K562 (cell line): ENCODE measurements around the gene SLC22A4. TPM values are rescaled to one million over a fixed set of nuclear protein-coding genes. Genes with fewer than 3 reads are reported as not detected.

Experiments used
- ATAC-seq: fragments of 200-7000 bp; cut with Tn5 transposase; 3 replicates; pipeline ENCODE4 v1.9.1; 2020; ENCODE audit warnings: moderate library complexity
- BruUV-seq: library from RNA; stranded (reverse); fragments of 400-500 nt; replicated peaks from 2 replicates; lab custom pipeline; 2021; lab: Mats Ljungman, UMichigan
- CTCF ChIA-PET: fragments of 300-600 bp; formaldehyde crosslinking; extraction: SDS; loops from one replicate; lab custom pipeline; 2021; ENCODE audit warnings: low intra/inter-chr PET ratio; lab: Yijun Ruan, JAX
- POLR2A ChIA-PET: fragments of 300-600, 350-650 bp; sonication (Branson Sonifier 250); formaldehyde crosslinking; extraction: SDS; loops from one replicate; lab custom pipeline; 2021; ENCODE audit warnings: antibody characterized with exemption, inconsistent platforms; lab: Yijun Ruan, JAX
- DNase-seq, 4 experiments: peaks; one replicate each; pipeline versions ENCODE4 v3.0.0 to v3.0.0-alpha.2; 2011 to 2018; ENCODE audit warnings: low spot score in 3 of 4, mixed read lengths in 3 of 4; ENCODE audit errors: extremely low read depth in 1 of 4
- FAIRE-seq: peaks from 2 replicates; lab custom pipeline; 2011; peaks lifted over from hg19 to GRCh38; lab: Jason Lieb, UNC
- H2AFZ ChIP-seq: 2 replicates; pipeline ENCODE4 v1.6.0; 2011; ENCODE audit warnings: low read depth, low read length, control low read depth, inconsistent platforms
- H3K27ac ChIP-seq: fragments of 200-600 bp; 3 replicates; pipeline ENCODE4 v1.8.0; 2011; ENCODE audit warnings: low read depth, mild to moderate bottlenecking, control low read depth, inconsistent platforms, low read length, moderate library complexity, mixed read lengths; ENCODE audit errors: extremely low read depth
- H3K27me3 ChIP-seq, 2 experiments: fragments of 300-600 bp in 1 of 2; 2 replicates in 1 of 2; 3 replicates in 1 of 2; pipeline versions ENCODE4 v1.6.0 to v1.8.0; 2011; ENCODE audit warnings: inconsistent platforms in 2 of 2, low read length in 2 of 2, mild to moderate bottlenecking in 1 of 2, mixed read lengths in 1 of 2, moderate library complexity in 1 of 2; ENCODE audit not compliant: control insufficient read depth in 2 of 2, insufficient read depth in 2 of 2
- H3K36me3 ChIP-seq: fragments of 300-600 bp; 3 replicates; pipeline ENCODE4 v1.8.0; 2011; ENCODE audit warnings: mild to moderate bottlenecking, low read length, inconsistent platforms; ENCODE audit not compliant: control insufficient read depth, insufficient read depth
- H3K4me1 ChIP-seq, 2 experiments: fragments of 200-600 bp in 1 of 2; replicated peaks in 1 of 2; 2 replicates in 1 of 2; 3 replicates in 1 of 2; pipeline versions ENCODE4 v1.5.1 to v1.8.0; 2011; ENCODE audit warnings: inconsistent platforms in 2 of 2, low read length in 2 of 2, mild to moderate bottlenecking in 1 of 2, mixed read lengths in 1 of 2, moderate library complexity in 1 of 2; ENCODE audit not compliant: control insufficient read depth in 2 of 2, insufficient read depth in 2 of 2
- H3K4me2 ChIP-seq: 2 replicates; pipeline ENCODE4 v1.6.1; 2011; ENCODE audit warnings: low read length, control low read depth, inconsistent platforms, mixed read lengths; ENCODE audit not compliant: insufficient read depth
- H3K4me3 ChIP-seq: fragments of 200-600 bp; sonication (generic), shearing (Covaris generic); 2 replicates; pipeline ENCODE4 v1.5.1; 2016; ENCODE audit warnings: control low read depth, inconsistent platforms
- H3K79me2 ChIP-seq: fragments of 200-600 bp; 3 replicates; pipeline ENCODE4 v1.8.0; 2011; ENCODE audit warnings: low read length, inconsistent platforms; ENCODE audit not compliant: control insufficient read depth, insufficient read depth
- H3K9ac ChIP-seq, 2 experiments: 2 replicates each; pipeline versions ENCODE4 v1.6.0 to v1.6.1; 2011; ENCODE audit warnings: low read depth in 2 of 2, low read length in 2 of 2, control low read depth in 1 of 2, inconsistent platforms in 1 of 2, mild to moderate bottlenecking in 1 of 2, mixed read lengths in 1 of 2; ENCODE audit not compliant: insufficient read depth in 1 of 2
- H3K9me1 ChIP-seq: one replicate; pipeline ENCODE4 v1.6.0; 2011; ENCODE audit warnings: inconsistent platforms, mild to moderate bottlenecking, low read length, moderate library complexity; ENCODE audit not compliant: control insufficient read depth, insufficient read depth
- H3K9me3 ChIP-seq: replicated peaks from 2 replicates; pipeline ENCODE4 v1.5.1; 2011; ENCODE audit warnings: low read depth, low read length, inconsistent platforms; ENCODE audit not compliant: control insufficient read depth, insufficient read depth
- H4K20me1 ChIP-seq: replicated peaks from 2 replicates; pipeline ENCODE4 v1.6.1; 2011; ENCODE audit warnings: low read length, inconsistent platforms, mixed read lengths; ENCODE audit not compliant: control insufficient read depth, insufficient read depth
- CHD1 ChIP-seq: fragments of 200-600 bp; sonication (generic); IDR thresholded peaks from one replicate; pipeline ENCODE4 v1.6.1; 2012; ENCODE audit warnings: mild to moderate bottlenecking, moderate library complexity, low read length, inconsistent platforms
- GATAD2B ChIP-seq: fragments of 450-650 bp; IDR thresholded peaks from 2 replicates; pipeline ENCODE4 v1.6.1; 2017; ENCODE audit warnings: mild to moderate bottlenecking, borderline replicate concordance
- JUND ChIP-seq, 2 experiments: IDR thresholded peaks; 2 replicates in 1 of 2; 3 replicates in 1 of 2; pipeline ENCODE4 v1.6.1; 2011; ENCODE audit warnings: borderline replicate concordance in 2 of 2, low read depth in 2 of 2, low read length in 2 of 2, improper control_type of control experiment in 1 of 2, missing biosample characterization in 1 of 2, missing genetic modification characterization in 1 of 2, missing genetic modification reagents in 1 of 2
- KAT8 ChIP-seq: fragments of 450-650 bp; IDR thresholded peaks from 2 replicates; pipeline ENCODE4 v1.6.1; 2016; ENCODE audit warnings: low read depth, mild to moderate bottlenecking
- MXI1 ChIP-seq: IDR thresholded peaks from 2 replicates; pipeline ENCODE4 v1.6.1; 2011; ENCODE audit warnings: low read depth, mild to moderate bottlenecking, improper control_type of control experiment, low read length
- NCOA6 ChIP-seq: fragments of 450-650 bp; IDR thresholded peaks from 2 replicates; pipeline ENCODE4 v1.6.1; 2017; ENCODE audit warnings: mild to moderate bottlenecking
- NRF1 ChIP-seq, 2 experiments: fragments of 450-650 bp; IDR thresholded peaks in 1 of 2; conservative IDR thresholded peaks in 1 of 2; 2 replicates each; pipeline ENCODE4 v1.6.1; 2014; ENCODE audit warnings: mild to moderate bottlenecking in 2 of 2
- SLC30A9 ChIP-seq: fragments of 250-450 bp; sonication (Bioruptor Pico); IDR thresholded peaks from 2 replicates; pipeline ENCODE4 v1.8.0; 2022; ENCODE audit warnings: mild to moderate bottlenecking, moderate library complexity
- TGIF2 ChIP-seq: sonication (generic); formaldehyde crosslinking; IDR thresholded peaks from 2 replicates; pipeline ENCODE4 v1.8.1; 2022; ENCODE audit warnings: mild to moderate bottlenecking, missing genetic modification reagents, moderate library complexity
- ZNF165 ChIP-seq: fragments of 250-450 bp; sonication (Bioruptor Pico); IDR thresholded peaks from 2 replicates; pipeline ENCODE4 v1.4.0; 2020; ENCODE audit warnings: borderline replicate concordance
- ZNF316 ChIP-seq: fragments of 450-650 bp; IDR thresholded peaks from 2 replicates; pipeline ENCODE4 v1.6.1; 2016
- ZNF699 ChIP-seq: fragments of 250-450 bp; sonication (Bioruptor Pico); IDR thresholded peaks from 2 replicates; pipeline ENCODE4 v1.8.0; 2021; ENCODE audit warnings: mild to moderate bottlenecking, moderate library complexity; ENCODE audit not compliant: insufficient replicate concordance
- WGBS: fragments of 100-300 bp; shearing (Covaris generic); methylation state at CpG from one replicate; pipeline ENCODE4 v1.1.6; 2016; ENCODE audit warnings: low coverage, mixed read lengths; ENCODE audit not compliant: insufficient coverage; ENCODE audit errors: missing lambda C conversion rate; 5-methylcytosine and 5-hydroxymethylcytosine counted together
- in situ Hi-C: fragments of 300-500 bp; cut with MboI; formaldehyde crosslinking; loops from 4 replicates; pipeline ENCODE4 v1.15.0; 2018; ENCODE audit warnings: inconsistent platforms, mixed read lengths
- intact Hi-C: fragments of 100-400 bp; cut with micrococcal nuclease; formaldehyde crosslinking; loops from 2 replicates; pipeline ENCODE4 v1.14.2; 2022
- polyA plus RNA-seq, 8 experiments: library from polyadenylated mRNA; depleted of rRNA in 4 of 8; stranded (reverse) in 5 of 8; unstranded in 3 of 8; fragments of >200 nt; fragmentation: Nextera tagmentation in 2 of 8; fragmentation: Illumina TruSeq in 1 of 8; extraction: Ambion mirVana in 2 of 8; extraction: Trizol in 1 of 8; gene quantifications; 2 replicates each; pipeline versions ENCODE4 v1.2.1 to v1.2.3, GENCODE V29; 2011 to 2014; ENCODE audit warnings: inconsistent platforms in 1 of 8, missing spikeins in 1 of 8
- total RNA-seq, 7 experiments: library from RNA; depleted of rRNA in 6 of 7; stranded (reverse); fragments of >200 nt in 6 of 7; fragmentation: Illumina TruSeq in 2 of 7; extraction: Trizol in 2 of 7; gene quantifications; 2 replicates each; pipeline versions ENCODE4 v1.2.1 to v1.2.3, GENCODE V29; 2011 to 2021; ENCODE audit warnings: low replicate concordance in 1 of 7
- TF ChIP-seq, protein P1 (sequence below): fragments of 450-650 bp; conservative IDR thresholded peaks from 2 replicates; pipeline ENCODE4 v1.6.1; 2016; ENCODE audit warnings: missing genetic modification characterization, low read depth, mild to moderate bottlenecking, missing compliant biosample characterization, moderate library complexity
- TF ChIP-seq, protein P2 (sequence below): IDR thresholded peaks from 2 replicates; pipeline ENCODE4 v1.6.1; 2011; ENCODE audit warnings: borderline replicate concordance, low read depth, mild to moderate bottlenecking, moderate library complexity, low read length; ENCODE audit not compliant: insufficient read depth, poor library complexity, severe bottlenecking
- TF ChIP-seq, protein P3 (sequence below): fragments of 450-650 bp; IDR thresholded peaks from 2 replicates; pipeline ENCODE4 v1.7.1; 2018; ENCODE audit warnings: mild to moderate bottlenecking, low read depth; ENCODE audit not compliant: partially characterized antibody

Gene SLC22A4
- total and polyA plus RNA-seq, 9 of the 15 experiments (the other 6 are each of a cell fraction or from before 2014, with no cell fraction given) = 2.7 to 9.5 (median 6.2) TPM

DNA sequence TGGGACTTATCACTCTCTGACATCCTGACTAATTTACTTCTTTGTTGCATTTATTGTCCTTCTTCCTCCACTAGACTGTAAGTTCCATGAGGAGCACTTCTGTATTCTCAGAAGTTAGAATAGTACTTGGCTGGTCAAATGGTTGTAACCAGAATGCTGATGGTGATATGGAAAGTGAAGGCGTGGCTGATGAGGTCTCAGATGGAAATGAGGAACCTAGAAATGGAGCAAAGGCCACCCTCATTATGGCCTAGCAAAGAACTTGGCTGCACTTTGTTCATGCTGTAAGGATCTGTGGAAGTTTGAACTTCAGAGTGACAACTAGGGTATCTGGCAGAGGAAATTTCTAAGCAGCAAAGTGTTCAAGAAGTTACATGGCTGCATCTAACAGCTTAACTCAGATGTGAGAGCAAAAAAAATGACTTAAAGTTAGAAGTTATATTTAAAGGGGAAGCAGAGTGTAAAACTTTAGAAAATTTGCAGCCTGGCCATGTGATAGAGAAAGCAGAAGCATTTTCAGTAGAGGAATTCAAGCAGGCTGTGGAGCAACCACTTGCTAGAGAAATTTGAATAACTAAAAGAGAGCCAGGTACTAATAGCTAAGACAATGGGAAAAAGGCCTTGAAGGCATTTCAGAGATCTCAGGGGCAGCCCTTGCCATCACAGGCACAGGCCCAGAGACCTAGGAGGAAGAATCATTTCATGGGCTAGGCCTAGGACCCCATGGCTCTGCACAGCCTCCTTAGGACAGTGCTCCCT, 60.4 kb downstream of the SLC22A4 start:
- no peaks in the 10 kb centered on the region for H3K79me2 ChIP-seq
- H3K4me3 ChIP-seq = no peak overlapping the region
- H3K27ac ChIP-seq = no peak overlapping the region
- 0 out of 4 replicates have a peak overlapping the region, but pooled peaks of 1 of the 2 experiments have one; percentile 48 for H3K9ac ChIP-seq
- no TSS peak for BruUV-seq
- whole genome bisulfite sequencing = 0% methylated on average over 1 of the region's 1 CpG
- H4K20me1 ChIP-seq = no peaks in the 10 kb centered on the region
- CTCF ChIA-PET = no interaction called here
- FAIRE-seq (peak; percentile 29), DNase-seq (no peak), ATAC-seq (no peak; the same call in 2 of the 3 replicates)
- in situ Hi-C loops (no loop called here), intact Hi-C loops (no loop called here)
- no peaks in the 10 kb centered on the region; the same call in 1 of the 2 replicates for H3K9me3 ChIP-seq
- H3K4me2 ChIP-seq = no peak overlapping the region
- no peaks in the 10 kb centered on the region for H3K27me3 ChIP-seq
- no peak overlapping the region for H2AFZ ChIP-seq
- H3K4me1 ChIP-seq = peaks cover 0 to 5% of the 10 kb centered on the region in 2 experiments; a peak in 2 of 5 replicates
- H3K36me3 ChIP-seq = no peaks in the 10 kb centered on the region; the same call in 2 of the 3 replicates
- TF ChIP-seq TGIF2 (CRISPR knock-in tag) = no peak
- TF ChIP-seq ZNF165 (CRISPR knock-in tag) = no peak
- TF ChIP-seq ZNF316 = no peak
- no peak for TF ChIP-seq KAT8
- TF ChIP-seq MXI1 = no peak
- TF ChIP-seq, protein P1, sequence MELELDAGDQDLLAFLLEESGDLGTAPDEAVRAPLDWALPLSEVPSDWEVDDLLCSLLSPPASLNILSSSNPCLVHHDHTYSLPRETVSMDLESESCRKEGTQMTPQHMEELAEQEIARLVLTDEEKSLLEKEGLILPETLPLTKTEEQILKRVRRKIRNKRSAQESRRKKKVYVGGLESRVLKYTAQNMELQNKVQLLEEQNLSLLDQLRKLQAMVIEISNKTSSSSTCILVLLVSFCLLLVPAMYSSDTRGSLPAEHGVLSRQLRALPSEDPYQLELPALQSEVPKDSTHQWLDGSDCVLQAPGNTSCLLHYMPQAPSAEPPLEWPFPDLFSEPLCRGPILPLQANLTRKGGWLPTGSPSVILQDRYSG (tag) = no peak
- TF ChIP-seq, protein P2, sequence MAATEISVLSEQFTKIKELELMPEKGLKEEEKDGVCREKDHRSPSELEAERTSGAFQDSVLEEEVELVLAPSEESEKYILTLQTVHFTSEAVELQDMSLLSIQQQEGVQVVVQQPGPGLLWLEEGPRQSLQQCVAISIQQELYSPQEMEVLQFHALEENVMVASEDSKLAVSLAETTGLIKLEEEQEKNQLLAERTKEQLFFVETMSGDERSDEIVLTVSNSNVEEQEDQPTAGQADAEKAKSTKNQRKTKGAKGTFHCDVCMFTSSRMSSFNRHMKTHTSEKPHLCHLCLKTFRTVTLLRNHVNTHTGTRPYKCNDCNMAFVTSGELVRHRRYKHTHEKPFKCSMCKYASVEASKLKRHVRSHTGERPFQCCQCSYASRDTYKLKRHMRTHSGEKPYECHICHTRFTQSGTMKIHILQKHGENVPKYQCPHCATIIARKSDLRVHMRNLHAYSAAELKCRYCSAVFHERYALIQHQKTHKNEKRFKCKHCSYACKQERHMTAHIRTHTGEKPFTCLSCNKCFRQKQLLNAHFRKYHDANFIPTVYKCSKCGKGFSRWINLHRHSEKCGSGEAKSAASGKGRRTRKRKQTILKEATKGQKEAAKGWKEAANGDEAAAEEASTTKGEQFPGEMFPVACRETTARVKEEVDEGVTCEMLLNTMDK = no peak
- TF ChIP-seq, protein P3, sequence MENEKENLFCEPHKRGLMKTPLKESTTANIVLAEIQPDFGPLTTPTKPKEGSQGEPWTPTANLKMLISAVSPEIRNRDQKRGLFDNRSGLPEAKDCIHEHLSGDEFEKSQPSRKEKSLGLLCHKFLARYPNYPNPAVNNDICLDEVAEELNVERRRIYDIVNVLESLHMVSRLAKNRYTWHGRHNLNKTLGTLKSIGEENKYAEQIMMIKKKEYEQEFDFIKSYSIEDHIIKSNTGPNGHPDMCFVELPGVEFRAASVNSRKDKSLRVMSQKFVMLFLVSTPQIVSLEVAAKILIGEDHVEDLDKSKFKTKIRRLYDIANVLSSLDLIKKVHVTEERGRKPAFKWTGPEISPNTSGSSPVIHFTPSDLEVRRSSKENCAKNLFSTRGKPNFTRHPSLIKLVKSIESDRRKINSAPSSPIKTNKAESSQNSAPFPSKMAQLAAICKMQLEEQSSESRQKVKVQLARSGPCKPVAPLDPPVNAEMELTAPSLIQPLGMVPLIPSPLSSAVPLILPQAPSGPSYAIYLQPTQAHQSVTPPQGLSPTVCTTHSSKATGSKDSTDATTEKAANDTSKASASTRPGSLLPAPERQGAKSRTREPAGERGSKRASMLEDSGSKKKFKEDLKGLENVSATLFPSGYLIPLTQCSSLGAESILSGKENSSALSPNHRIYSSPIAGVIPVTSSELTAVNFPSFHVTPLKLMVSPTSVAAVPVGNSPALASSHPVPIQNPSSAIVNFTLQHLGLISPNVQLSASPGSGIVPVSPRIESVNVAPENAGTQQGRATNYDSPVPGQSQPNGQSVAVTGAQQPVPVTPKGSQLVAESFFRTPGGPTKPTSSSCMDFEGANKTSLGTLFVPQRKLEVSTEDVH = no peak
- TF ChIP-seq JUND (IDR thresholded peaks at IDR 0.05; ENCODE audit: borderline replicate concordance, low read depth, low read length) = no peak
- no peak for TF ChIP-seq JUND (tag; IDR thresholded peaks at IDR 0.05; ENCODE audit: borderline replicate concordance, low read depth, low read length)
- no peak for TF ChIP-seq GATAD2B
- no peak for TF ChIP-seq ZNF699 (CRISPR knock-in tag)
- no peak for TF ChIP-seq SLC30A9 (CRISPR knock-in tag)
- no peak for TF ChIP-seq CHD1
- TF ChIP-seq NRF1 (conservative IDR thresholded peaks at IDR 0.05 in 1 of 2, IDR thresholded peaks at IDR 0.05 in 1 of 2) = no peak
- no peak for TF ChIP-seq NCOA6
- no peaks in the 10 kb centered on the region for H3K9me1 ChIP-seq
- POLR2A ChIA-PET = interaction anchor here (0.7 to 2.7 kb wide), 2 partner anchors 10 to 18 kb away, joined by 3 to 10 read pairs; no protein-coding TSS in a partner anchor
